HG02885 (cell line): ENCODE measurements around the gene TWSG1.
"Not testable (repeated sequence)": the region's sequence is repeated elsewhere in the genome, so short reads cannot be mapped to it uniquely, and the experiment has no call there.

Experiments used
- ATAC-seq: cut with Tn5 transposase; IDR thresholded peaks from one replicate; pipeline ENCODE4 v1.9.1; 2021; ENCODE audit warnings: mild to moderate bottlenecking; ENCODE audit not compliant: unreplicated experiment, poor library complexity

TWSG1 gene

GRCh38 chr18:9380621-9381395 is 46.2 kb downstream of the TWSG1 start:
- no peak for ATAC-seq

DNA sequence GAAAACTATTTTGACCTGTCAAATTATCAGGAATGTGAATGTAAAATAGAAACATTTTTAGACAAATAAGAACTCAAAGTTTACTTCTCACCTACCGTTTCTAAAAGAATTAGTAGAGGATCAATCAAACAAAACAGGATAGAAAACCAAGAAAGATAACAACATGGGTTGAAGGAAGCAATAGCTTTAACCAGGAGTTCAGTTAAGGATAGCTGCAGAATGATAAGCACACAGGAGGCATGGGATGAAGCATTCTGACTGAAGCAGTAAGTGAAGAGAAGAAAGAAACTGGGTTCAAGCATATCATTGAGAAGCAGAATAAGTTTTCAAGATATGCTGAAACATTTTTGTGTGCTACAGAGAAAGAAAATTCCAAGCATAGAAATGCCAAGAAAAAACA is 52.3 kb downstream of the TWSG1 start:
- no peak for ATAC-seq

- ATAC-seq = no peak
Measured at GRCh38 chr18:9387891-9388290, 53.3 kb downstream of the TWSG1 start.

DNA sequence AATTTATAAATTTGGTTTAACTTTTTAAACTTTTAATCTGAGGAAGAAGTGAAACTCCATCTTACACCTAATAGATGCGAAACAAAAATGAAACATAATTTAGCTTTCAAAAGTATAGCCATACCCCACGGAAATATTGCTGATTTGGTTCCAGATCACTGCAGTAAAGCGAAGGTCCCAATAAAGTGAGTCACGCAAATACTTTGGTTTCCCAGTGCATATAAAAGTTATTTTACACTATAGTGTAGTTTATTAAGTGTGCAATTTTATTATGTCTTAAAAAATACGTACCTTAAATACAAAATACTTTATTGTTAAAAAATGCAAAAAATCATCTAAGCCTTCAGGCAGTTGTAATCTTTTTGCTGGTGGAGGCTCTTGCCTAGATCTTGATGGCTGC is 55.1 kb downstream of the TWSG1 start:
- ATAC-seq = no peak

GRCh38 chr18:9392726-9393125 is 58.2 kb downstream of the TWSG1 start:
- no peak for ATAC-seq

DNA sequence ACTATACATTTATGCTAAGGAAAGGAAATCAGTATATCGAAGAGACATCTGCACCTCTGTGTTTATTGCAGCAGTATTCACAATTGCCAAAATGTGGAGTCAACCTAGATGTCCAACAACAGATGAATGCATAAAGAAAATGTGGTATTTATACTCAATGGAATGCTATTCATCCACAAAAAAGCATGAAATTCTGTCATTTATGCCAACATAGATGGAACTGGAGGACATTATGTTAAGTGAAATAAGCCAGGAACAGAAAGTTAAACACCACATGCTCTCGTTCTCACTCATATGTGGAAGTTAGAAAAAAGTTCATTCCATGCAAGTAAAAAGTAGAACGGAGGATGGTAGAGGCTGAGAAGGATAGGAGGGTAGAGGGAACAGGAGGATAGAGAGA is 59.5 kb downstream of the TWSG1 start:
- no peak for ATAC-seq

DNA sequence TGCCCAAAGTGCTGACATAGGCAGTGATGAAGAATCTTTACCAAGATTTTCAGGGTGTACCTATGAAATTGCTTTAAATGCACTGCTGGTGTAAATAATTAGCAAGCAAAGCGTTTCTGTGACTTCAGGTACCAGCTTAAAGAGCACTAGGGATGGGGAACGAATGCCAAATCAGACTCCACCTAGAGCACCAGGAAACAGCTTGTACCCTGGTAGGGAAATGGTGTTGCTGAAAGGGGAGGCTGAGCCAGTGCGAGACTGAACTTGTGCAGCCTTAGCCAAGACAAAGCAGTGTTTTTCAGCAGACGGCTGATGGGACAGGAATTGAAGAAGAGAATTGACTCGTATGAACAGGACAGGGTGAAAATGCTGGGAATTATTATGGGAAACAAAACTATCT is 65.6 kb downstream of the TWSG1 start:
- no peak for ATAC-seq

GRCh38 chr18:9401176-9401575 is 66.6 kb downstream of the TWSG1 start:
- ATAC-seq = no peak

DNA sequence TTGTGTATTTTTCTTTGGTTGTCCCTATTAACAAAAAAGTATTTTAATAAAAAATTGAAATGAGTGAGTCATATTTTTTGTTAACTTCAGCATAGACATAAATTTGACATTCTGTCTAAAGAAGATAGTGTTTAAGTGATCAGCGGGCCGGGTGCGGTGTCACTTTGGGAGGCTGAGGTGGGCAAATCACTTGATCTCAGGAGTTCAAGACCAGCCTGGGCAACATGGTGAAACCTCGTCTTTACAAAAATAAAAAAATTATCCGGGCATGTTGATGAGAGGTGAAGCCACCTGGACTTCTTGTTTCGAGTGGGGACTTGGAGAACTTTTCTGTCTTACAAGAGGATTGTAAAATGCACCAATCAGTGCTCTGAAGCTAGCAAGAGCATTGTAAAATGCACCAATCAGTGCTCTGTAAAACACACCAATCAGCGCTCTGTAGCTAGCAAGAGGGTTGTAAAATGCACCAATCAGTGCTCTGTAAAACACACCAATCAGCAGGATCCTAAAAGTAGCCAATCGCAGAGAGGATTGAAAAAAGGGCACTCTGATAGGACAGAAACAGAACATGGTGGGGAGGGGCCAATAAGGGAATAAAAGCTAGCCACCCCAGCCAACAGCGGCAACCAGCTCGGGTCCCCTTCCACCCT is 67.9 kb downstream of the TWSG1 start:
- ATAC-seq = not testable (repeated sequence)

DNA sequence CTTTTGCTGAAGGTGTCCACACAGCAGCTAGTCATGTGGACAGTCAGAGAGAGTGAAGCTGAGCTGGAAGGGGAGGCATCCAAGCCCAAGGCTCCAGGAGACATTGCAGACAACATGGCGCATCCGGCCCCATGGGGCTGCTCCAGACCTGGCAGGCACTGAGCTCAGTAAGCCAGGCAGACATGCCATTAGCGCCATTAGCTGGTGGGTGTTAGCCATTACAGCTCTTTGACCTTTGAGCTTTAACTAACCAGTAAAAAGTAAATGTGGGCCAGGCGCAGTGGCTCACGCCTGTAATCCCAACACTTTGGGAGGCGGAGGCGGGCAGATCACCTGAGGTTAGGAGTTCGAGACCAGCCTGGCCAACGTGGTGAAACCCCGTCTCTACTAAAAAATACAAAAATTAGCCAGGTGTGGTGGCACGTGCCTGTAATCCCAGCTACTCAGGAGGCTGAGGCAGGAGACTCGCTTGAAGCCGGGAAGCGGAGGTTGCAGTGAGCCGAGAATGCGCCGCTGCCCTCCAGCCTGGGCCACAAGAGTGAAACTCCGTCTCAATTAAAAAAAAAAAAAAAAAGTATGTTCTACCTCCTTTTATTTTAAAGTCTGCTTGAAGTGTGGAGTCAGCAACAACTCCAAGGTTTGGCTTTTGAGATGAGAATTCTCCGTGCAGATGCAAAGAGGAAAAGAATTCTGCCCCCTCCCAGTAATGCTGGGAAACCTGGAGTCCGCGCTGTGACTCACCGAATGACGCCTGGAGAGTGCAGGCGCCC is 69.4 kb downstream of the TWSG1 start:
- no peak for ATAC-seq

- ATAC-seq = no peak
Measured at GRCh38 chr18:9404565-9405060, 70.0 kb downstream of the TWSG1 start.

DNA sequence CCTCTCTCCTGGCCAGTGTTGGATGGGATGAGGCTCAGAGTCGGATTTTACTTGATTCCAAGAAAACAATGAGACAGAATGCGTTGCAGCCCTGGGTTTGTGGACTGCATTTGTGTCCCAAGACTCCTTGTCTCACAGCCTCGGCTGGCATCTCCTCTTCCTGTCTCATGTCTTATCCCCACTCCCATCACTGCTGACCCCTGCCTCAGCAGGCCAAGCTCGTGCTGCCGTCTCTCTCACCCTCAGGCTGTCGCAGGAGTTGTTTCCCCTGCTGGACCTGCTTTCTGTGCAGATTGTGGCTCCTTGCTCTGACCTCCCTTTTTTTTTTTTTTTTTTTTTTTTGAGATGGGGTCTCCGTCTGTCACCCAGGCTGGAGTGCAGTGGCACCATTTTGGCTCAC is 70.6 kb downstream of the TWSG1 start:
- no peak for ATAC-seq

DNA sequence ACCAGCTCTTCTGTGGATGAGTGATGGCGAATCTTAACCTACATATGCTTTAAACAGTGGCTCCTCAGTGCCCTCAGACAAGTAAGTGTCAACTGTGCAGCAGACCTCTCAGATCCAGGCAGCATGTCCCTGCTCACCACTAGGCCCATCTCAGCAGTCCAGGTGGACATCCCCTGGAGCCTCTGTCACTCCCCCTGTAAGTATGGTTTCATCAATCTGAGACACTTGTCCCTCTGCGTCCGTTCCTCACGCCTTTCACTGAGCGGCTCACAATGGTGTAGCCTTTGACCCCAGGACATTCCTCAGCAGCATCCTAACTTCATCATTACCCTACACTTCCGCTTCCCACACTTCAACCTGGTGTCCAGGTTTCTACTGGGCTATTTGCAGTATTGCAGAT is 71.4 kb downstream of the TWSG1 start:
- no peak for ATAC-seq

DNA sequence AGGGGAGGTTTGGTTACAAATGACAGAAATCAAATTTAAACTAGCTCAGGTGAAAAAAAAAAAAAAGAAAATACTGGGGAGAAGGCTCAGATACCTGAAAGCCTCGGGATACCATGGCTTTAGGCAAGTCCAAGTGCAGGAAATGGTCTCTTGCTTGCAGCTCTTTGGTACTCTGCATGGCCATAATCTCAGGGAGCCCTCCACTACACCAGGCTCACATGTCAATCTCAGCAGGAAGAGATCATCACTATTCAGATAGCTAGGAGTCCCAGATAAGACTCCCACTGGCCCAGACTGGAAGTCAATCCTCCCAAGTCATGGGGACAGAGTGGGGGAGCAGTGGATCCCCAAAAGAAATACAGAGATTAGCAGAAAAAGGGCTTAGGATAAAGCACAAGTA is 75.9 kb downstream of the TWSG1 start:
- ATAC-seq = no peak

- ATAC-seq = no peak
Measured at GRCh38 chr18:9413576-9413975, 79.0 kb downstream of the TWSG1 start.

GRCh38 chr18:9416563-9417072 is 82.0 kb downstream of the TWSG1 start:
- no peak for ATAC-seq

- ATAC-seq = no peak
Measured at GRCh38 chr18:9417073-9417851, 82.7 kb downstream of the TWSG1 start.

DNA sequence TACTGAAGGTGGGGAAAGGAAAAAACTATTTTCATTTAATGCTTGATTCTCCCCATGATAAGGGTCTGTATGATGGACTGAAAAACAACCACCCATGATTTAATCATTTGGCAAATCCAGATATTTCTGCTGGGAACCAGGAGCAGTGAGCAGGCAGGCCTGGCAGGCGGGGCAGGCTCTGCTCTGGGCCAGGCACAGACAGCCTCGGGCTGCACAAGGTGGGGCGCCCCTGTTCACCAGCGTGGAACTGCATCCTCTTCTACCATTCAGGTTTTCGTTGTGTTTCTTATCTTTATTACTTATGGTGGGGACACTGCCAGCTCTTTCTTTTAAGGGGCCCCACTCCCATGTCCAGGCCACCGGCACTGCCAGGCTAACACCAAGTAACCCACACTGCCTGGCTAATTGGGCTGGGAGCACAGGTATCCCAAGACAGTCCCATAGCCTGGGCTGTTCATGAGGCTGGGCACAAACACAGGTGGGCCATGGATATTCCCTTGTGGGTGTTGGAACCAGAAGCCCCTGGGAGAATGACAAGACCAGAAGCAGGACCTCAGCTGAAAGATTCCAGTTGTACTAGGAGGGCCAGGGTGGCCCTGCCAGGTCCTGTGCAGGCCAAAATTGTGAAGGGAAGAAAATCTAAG is 83.6 kb downstream of the TWSG1 start:
- ATAC-seq = peak; percentile 53

- no peak for ATAC-seq
Measured at GRCh38 chr18:9419956-9420631, 85.5 kb downstream of the TWSG1 start.
